H1 (cell line): ENCODE data around the gene RGP1. TPM values are rescaled to one million over a fixed set of nuclear protein-coding genes. Genes with fewer than 3 reads are reported as not detected.

Source experiments
- ATF3 ChIP-seq: IDR thresholded peaks from 2 replicates; pipeline ENCODE4 v1.6.1; 2011; ENCODE audit warnings: low read depth, mild to moderate bottlenecking, low read length; ENCODE audit not compliant: insufficient read depth
- CTCF ChIP-seq, 3 experiments: IDR thresholded peaks; 1 replicate in 2 of 3; 2 replicates in 1 of 3; pipeline versions ENCODE4 v1.5.1 to v1.6.1; 2011; ENCODE audit warnings: low read length in 3 of 3, mild to moderate bottlenecking in 3 of 3, inconsistent platforms in 2 of 3, low read depth in 1 of 3, moderate library complexity in 1 of 3; ENCODE audit not compliant: insufficient read depth in 1 of 3; ENCODE audit errors: control extremely low read depth in 1 of 3
- GTF2F1 ChIP-seq: IDR thresholded peaks from 2 replicates; pipeline ENCODE4 v1.6.1; 2012; ENCODE audit warnings: low read depth, low read length, improper control_type of control experiment, borderline replicate concordance
- KDM4A ChIP-seq: IDR thresholded peaks from one replicate; pipeline ENCODE4 v1.7.1; 2012; ENCODE audit warnings: low read depth, mild to moderate bottlenecking, moderate library complexity, low read length, inconsistent platforms; ENCODE audit not compliant: severe bottlenecking
- RBBP5 ChIP-seq: IDR thresholded peaks from 2 replicates; pipeline ENCODE4 v1.7.1; 2012; ENCODE audit warnings: low read depth, mild to moderate bottlenecking, inconsistent platforms, low read length, moderate library complexity, borderline replicate concordance
- SIN3A ChIP-seq, 2 experiments: IDR thresholded peaks in 1 of 2; conservative IDR thresholded peaks in 1 of 2; 2 replicates each; pipeline ENCODE4 v1.6.1; 2011 to 2012; ENCODE audit warnings: low read length in 2 of 2, improper control_type of control experiment in 1 of 2, low read depth in 1 of 2, mild to moderate bottlenecking in 1 of 2
- SP2 ChIP-seq: IDR thresholded peaks from 2 replicates; pipeline ENCODE4 v1.6.1; 2012; ENCODE audit warnings: mild to moderate bottlenecking, low read length, inconsistent platforms
- TBP ChIP-seq: IDR thresholded peaks from 2 replicates; pipeline ENCODE4 v1.6.1; 2011; ENCODE audit warnings: low read depth, low read length, improper control_type of control experiment
- polyA plus RNA-seq, 7 experiments: library from polyadenylated mRNA; depleted of rRNA in 3 of 7; stranded (reverse) in 5 of 7; unstranded in 2 of 7; fragments of >200 nt in 5 of 7; fragments of 200-250 nt in 2 of 7; gene quantifications; 1 replicate in 5 of 7; 2 replicates in 1 of 7; 4 replicates in 1 of 7; pipeline versions ENCODE4 v1.2.1 to v1.2.3, GENCODE V29; 2011 to 2013; ENCODE audit warnings: missing spikeins in 2 of 7, mixed read lengths in 2 of 7
- total RNA-seq: library from RNA; stranded (reverse); fragmentation: NEBNext Ultra II Directional; extraction: Animal tissue kit (Norgen Biotek cat#: 25700); gene quantifications from 2 replicates; pipeline ENCODE4 v1.2.1, GENCODE V29; 2021

RGP1 gene
- total and polyA plus RNA-seq, 2 of the 8 experiments (the other 6 are each of a cell fraction or from before 2014, with no cell fraction given), result 11.8 to 22.7 TPM

GRCh38 chr9:35797311-35798109 lies 48.4 kb downstream of the RGP1 start (continued):
- TF ChIP-seq CTCF (IDR thresholded peaks at IDR 0.05; ENCODE audit: control extremely low read depth in 1 of 3, insufficient read depth in 1 of 3, low read depth in 1 of 3, low read length in 3 of 3) (no peak), SIN3A (conservative IDR thresholded peaks at IDR 0.05 in 1 of 2, IDR thresholded peaks at IDR 0.05 in 1 of 2; ENCODE audit: low read depth in 1 of 2, low read length in 2 of 2) (no peak), KDM4A (no peak), ATF3 (no peak), TBP (no peak), SP2 (no peak), RBBP5 (no peak), GTF2F1 (no peak)
- TF ChIP-seq, all 59 proteins: peak for 0
